ENCODE measurements around the gene CCDC88C.
"Not testable (repeated sequence)": the region's sequence is repeated elsewhere in the genome, so short reads cannot be mapped to it uniquely, and the experiment has no call there.

CCDC88C gene

GRCh38 chr14:91415794-91416743 lies 1.6 kb downstream of the CCDC88C start:
- no peak for DNase-seq (ENCODE audit: low read depth)

GRCh38 chr14:91414475-91414833 lies 3.2 kb downstream of the CCDC88C start:
- DNase-seq (ENCODE audit: low read depth) = no peak

GRCh38 chr14:91413547-91414474 lies 3.8 kb downstream of the CCDC88C start:
- DNase-seq (ENCODE audit: low read depth) = no peak

GRCh38 chr14:91412939-91413338 lies 4.7 kb downstream of the CCDC88C start:
- DNase-seq (ENCODE audit: low read depth) = no peak

DNA sequence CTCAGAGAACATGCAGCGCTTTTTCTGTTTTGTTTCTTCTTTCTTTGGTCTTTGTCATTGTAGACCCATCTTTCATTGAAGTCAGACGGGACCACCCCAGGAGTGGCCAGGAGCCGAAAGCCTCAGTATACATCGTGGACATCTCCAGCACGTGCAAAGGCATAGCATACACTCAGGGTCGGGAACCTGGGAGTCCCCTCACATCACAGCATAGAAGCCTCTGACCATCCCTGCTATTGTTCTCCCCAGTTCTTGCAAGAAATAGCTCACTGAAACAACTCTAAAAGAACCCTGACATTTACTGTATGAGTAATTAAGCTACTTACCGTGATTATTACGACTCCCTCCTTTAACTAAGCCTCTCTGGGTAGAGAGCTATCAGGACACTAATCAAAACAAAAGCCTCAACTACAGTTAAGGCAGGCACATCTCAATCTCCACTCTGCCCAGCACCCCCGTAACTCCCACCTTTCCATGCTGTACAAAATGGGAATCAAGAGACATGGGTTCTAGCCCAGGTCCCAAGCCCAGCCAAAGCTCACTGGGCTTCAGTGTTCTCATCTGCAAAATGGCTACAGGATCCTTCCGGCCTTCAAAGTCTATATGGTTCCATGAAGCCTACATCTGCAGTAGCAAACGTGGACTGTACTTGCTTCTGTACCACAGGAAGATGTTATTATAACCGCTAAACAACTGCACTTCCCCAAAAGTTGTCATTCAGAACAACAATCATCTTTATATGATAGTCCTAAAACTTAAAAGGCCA lies 6.7 kb downstream of the CCDC88C start:
- no peak for DNase-seq (ENCODE audit: low read depth)

DNA sequence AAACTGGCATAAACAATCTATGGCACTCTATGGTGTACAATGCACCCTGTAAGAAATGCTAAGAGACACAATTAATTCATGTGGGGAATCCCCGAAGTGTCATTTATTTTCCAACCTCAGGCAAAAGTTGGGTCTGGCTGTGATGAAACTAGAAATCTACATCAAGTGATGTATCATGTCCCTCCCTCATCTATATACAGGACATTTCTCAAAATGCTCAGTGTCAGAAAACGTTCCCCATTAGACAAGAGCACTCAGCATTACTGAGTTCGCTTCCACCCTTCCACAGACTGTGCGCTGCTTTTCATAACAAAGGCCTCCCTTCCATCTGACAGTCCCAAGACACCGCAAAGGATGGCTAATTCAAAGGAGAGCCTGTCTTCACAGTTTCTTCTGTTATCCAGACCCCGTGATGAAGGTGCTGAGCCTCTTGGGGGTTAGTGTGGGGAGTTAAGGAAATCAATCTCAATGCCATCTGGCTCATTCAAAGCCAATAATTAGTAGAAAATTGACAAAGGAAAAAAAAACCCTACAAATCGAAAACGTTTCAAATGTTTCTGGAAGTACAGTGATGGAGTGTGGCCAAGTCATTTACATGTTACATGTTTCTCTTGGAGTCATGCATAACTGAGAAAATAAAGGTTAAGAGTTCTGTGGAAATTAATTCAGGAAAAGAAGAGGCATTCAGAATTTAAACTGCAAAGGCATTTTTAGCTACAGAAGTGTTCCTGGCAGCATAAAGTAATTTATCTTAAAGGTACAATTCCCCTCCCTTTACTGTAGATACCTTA lies 7.5 kb downstream of the CCDC88C start:
- no peak for DNase-seq (ENCODE audit: low read depth)

GRCh38 chr14:91409240-91409639 lies 8.4 kb downstream of the CCDC88C start:
- not testable (repeated sequence) for DNase-seq (ENCODE audit: low read depth)

DNA sequence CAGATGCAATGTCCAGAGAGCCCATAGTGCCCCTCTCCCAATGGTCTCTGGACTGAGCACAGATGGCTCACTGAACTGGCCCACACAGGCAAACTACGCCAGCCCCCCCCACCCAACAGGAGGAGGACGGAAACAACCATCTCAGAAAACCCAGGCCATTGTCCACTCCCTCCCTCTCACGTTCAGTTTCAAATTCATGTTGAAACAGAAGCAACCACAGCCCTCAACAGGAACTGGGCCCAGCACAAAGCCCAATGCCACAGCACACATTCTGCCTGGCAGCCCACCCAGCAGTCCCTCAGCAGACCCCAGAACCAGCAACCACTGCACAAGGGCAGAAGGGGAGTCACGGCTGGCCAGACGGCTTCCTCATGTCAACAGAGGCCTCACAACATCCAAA lies 10.6 kb downstream of the CCDC88C start:
- DNase-seq (ENCODE audit: low read depth) = no peak

DNA sequence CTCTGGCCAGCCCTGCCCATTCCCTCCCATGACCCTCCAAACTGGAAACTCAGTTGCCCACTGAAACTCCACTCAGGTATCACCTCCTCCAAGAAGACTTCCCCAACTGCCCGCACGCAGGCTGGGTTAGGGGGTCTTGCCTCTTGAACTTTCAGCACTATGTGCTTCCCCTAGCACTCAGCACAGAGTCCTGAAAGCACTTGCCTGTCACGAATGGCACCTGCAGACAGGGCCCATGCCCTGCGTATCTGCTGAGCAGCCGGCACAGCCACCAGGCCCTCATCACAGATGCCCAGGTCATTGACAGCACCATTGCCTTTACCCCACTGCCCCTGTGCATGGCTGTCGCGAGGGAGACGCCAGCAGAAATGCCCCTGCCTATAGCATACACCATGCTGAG lies 11.2 kb downstream of the CCDC88C start:
- DNase-seq (ENCODE audit: low read depth) = no peak

DNA sequence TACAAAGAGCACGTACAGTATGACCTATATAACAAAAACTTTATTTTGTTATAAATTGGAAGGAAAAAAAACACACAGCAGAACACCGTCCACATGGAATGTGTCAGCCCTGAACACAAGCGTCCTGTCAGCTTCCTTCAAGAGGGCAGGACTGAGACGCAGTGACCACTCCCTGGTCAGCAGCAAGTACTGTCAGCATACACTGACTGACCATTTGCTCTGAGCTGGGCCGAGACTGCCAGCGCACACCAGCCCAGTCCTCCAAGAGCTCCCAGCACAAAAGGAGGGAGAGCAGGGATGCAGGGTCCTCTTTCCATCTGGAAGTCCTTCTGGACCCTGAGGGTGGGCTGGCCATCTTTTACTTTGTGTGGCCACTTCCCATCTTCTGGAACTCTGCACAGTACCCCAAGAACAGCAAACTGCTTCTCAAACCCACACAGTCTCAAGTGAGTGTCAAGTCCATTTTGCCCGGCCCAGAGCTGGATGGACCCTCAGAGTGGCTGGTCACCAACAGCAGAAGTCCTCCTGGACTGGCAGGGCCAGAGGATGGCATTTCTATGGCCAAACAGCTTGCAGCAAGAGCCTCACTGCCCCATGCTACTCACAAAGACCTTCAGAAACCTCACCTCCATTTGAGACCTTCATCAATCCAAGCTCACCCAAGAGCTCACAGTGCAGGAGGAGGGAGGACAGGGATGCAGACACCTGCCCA lies 11.7 kb downstream of the CCDC88C start:
- no peak for DNase-seq (ENCODE audit: low read depth)

DNA sequence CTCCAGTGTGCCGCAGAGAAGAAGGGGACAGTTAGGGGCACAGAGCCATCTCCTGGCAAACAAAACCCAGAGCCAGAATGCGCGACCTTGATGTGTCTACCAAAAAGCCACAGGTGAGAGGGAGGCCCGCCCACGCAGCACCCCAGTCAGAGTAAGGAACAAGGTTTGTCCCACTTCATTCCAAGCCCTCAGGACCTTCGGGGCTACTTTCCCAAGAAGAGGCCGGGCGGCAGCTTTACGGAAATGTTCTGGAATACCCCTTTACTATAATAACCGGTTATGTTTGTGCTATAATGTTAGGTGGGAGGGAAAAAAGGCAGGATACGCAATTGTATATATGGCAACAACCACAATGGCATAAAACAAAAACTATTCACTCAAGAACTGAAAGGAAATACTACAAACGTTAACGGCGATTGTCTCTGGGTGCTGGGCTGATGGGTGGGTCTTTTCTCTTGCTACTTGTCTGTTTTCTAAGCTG lies 12.3 kb downstream of the CCDC88C start:
- DNase-seq (ENCODE audit: low read depth) = no peak

DNA sequence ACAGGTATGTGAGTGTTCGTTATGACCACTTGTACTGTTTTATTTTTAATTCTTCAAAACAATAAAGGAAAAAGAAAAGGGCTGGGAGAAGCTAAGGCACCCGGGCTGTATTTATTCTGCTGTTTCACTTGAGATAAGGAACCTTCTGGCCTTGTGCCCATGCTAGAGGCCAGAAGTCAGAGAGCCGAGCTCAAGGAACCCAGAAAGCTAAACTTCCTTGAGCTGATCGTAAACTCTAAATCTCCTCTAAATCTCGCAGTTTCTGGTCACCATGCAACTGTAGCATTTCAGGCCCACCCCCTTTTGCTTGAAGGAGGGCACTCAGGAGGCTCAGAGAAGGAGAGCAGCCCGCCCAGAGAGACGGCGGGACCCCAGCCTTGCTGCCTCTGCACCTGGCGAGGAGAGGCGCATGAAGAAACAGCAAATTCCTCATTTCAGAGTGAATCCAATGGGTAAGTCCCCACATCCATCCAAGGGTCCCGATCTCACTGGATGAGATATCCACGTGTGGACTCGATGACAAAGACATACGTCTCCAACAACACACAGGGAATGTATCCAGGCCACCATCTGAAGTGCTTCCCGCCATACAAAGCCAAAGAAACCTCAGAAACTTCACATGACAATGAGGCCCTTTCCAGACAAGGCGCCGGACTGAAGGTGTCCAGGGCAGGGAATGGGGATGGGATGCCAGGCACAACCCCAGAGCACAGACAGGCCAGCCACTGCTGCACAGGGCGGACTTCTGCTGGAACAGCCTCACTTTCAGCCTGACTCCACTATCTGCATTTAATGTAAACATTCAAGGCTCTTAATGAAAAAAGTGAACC lies 14.6 kb downstream of the CCDC88C start:
- no peak for DNase-seq (ENCODE audit: low read depth)

- no peak for DNase-seq (ENCODE audit: low read depth)
These were observed 15.3 kb downstream of the CCDC88C start for GRCh38 chr14:91402348-91402747.

GRCh38 chr14:91401751-91402150 lies 15.9 kb downstream of the CCDC88C start:
- DNase-seq (ENCODE audit: low read depth) = no peak

- no peak for DNase-seq (ENCODE audit: low read depth)
These were observed 16.9 kb downstream of the CCDC88C start for GRCh38 chr14:91400696-91401095.

DNA sequence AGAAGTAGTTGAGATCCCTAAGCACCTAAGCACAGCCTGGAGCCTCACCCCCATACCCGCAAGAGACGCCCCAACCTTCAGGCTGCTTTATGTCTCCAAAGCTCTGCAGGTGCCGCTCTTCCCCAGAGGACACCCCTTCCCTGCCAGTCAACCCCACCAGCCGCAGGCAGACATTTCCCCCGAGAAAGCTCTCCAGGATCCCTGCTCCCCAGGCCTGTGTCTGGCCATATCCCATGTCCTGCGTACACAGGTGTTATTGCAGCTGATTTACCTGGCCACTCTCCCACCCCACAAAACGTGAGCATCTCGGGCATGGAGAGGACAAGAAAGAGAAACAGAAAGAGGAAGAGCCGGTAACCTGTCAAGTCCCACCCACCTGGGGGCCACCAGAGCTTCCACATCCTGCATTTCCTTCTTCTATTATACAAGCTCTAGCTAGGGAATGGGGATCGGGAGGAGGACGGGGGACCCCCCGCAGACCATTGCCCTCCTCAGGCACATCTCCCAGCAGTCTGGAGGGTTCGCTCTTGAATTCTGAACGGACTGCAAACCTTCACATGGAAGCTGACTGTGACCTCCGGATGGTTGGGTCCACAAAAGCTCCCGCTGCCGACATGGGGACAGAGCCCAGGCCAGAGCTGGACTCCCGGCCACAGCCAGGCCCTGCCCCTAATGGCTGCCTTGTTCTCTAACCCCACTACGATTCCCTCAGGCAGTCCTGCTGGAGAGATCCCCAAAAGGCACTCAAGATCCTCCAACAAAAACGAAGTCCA lies 17.6 kb downstream of the CCDC88C start:
- DNase-seq (ENCODE audit: low read depth) = no peak

DNA sequence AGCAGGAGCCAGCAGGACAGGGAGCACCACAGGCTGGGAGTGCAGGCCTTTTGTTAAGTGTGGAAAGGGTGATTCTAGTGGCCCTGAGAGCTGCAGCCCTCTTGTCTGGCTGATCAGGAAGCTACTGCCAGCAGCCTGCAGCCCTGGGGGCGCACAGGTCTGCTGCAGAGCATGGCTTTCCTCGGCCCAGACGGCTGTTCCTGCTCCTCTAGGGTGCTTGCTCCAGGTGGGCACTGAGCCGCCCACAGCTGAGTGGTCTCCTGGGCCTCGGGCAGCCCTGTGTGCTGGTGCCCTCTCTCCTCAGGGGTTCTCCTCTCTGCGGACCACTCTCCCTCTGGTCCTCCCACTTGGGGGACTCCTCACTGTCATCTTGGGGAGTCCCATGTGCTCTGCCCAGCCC lies 18.9 kb downstream of the CCDC88C start:
- no peak for DNase-seq (ENCODE audit: low read depth)

DNA sequence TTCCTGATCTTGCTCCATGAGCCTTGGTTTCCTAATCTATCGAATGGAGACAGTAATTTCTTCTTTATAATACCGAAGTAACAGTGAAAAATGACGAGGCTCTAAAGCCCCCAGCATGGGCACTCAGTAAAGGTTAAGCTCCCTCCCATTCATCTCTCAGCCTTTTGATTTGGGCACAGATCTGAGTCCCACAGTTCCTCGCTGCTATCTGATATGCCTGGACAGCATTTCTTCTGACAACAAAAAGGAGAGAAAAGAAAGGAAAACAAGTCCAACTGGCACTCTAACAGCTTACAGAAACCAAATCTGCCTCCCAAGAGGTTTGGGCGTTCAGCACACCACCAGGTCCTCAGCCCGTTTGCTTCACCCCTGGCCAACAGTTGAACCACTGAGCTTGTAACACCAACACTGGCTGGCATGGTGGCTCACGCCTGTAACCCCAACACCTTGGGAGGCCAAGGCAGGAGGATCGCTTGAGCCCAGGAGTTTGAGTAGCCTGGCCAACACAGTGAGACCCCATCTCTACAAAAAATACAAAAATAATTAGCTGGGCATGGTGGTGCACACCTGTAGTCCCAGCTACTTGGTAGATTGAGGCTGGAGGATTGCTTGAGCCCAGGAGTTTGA lies 19.5 kb downstream of the CCDC88C start:
- DNase-seq (ENCODE audit: low read depth) = no peak
